Astrocyte of the cerebellum (primary cell): ENCODE data around the gene ISG15.
A peak's percentile ranks its signal among the peaks of the same experiment; 100 is the strongest.
"Not testable (repeated sequence)": the region's sequence is repeated elsewhere in the genome, so short reads cannot be mapped to it uniquely, and the experiment has no call there.

ENCODE experiments used
- DNase-seq: peaks from one replicate; pipeline ENCODE4 v3.0.0-alpha.2; 2011; ENCODE audit warnings: low read depth
- H3K4me3 ChIP-seq: 2 replicates; pipeline ENCODE4 v1.5.1; 2011; ENCODE audit warnings: mild to moderate bottlenecking, low read depth, low read length, moderate library complexity
- CTCF ChIP-seq: IDR thresholded peaks from 2 replicates; pipeline ENCODE4 v1.5.1; 2012; ENCODE audit warnings: low read length, low read depth, moderate library complexity, mild to moderate bottlenecking; ENCODE audit errors: missing control alignments
- in situ Hi-C: cut with HindIII; loops from 2 replicates; pipeline ENCODE4 v1.10.0; 2017; ENCODE audit warnings: low sequenced_read_pairs

The ISG15 gene

GRCh38 chr1:1023700-1024099 lies 10.4 kb downstream of the ISG15 start:
- in situ Hi-C loops, result no loop called here
- no peak overlapping the region for H3K4me3 ChIP-seq
- TF ChIP-seq CTCF, result no peak
- DNase-seq, result no peak

GRCh38 chr1:1024149-1024770 lies 11.0 kb downstream of the ISG15 start:
- DNase-seq, result no peak
- TF ChIP-seq CTCF, result no peak
- in situ Hi-C loops, result no loop called here
- no peak overlapping the region for H3K4me3 ChIP-seq

- no peak for DNase-seq
- peak overlapping the region; percentile 11 for H3K4me3 ChIP-seq
- in situ Hi-C loops, result no loop called here
- no peak for TF ChIP-seq CTCF
Observed at GRCh38 chr1:1024771-1025699, 11.7 kb downstream of the ISG15 start.

- no peak for DNase-seq
- H3K4me3 ChIP-seq, result no peak overlapping the region
- in situ Hi-C loops, result no loop called here
- TF ChIP-seq CTCF, result no peak
Observed at GRCh38 chr1:1025730-1026129, 12.4 kb downstream of the ISG15 start.

- H3K4me3 ChIP-seq, result no peak overlapping the region
- in situ Hi-C loops, result no loop called here
- DNase-seq, result no peak
- no peak for TF ChIP-seq CTCF
Observed at GRCh38 chr1:1026599-1027413, 13.5 kb downstream of the ISG15 start.

- H3K4me3 ChIP-seq, result no peak overlapping the region
- in situ Hi-C loops, result no loop called here
- TF ChIP-seq CTCF, result no peak
- no peak for DNase-seq
Observed at GRCh38 chr1:1027791-1028190, 14.5 kb downstream of the ISG15 start.

- H3K4me3 ChIP-seq, DNase-seq, in situ Hi-C loops: not testable (repeated sequence)
Observed at GRCh38 chr1:1030867-1031658, 17.8 kb downstream of the ISG15 start.
